ENCODE data around the gene PHC3.

PHC3 gene

DNA sequence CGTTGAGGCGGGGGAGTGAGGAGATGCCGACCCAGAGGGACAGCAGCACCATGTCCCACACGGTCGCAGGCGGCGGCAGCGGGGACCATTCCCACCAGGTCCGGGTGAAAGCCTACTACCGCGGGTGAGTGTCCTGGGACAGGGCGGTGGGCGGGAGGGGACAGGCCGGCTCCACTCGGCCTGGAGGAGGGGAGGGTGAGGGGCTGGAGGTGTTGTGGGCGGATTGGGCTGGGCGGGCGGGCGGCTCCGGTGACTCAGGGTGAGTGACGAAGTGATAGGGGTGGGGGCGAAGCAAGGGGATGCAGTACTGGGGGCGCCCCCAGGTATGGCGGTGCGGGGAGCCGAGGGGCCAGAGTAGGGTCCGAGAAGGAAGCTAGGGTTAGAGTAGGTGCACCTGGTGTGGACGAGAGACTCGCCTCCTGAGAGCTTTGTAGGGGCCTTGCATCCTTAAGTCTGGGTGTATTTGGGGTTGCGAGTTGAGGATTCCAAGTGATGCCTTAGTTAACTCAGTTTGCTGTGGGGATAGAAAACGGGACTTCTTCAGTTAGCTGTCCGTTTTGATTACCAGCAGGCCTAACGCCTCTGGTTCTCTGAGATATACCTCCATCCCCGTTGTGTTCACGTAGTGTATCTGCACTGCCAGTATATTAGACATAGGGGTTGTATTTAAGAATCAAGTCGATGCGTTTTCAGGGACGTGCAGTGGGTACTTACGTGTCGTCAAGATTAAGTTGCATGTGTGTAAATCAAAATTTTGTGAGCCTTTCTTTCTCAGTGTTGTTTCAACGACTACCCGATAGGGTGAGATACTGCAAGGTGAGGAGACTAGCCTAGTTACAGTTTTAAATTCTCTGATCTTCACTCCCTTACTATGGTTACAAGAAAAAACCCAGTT lies 41.4 kb upstream of the PHC3 start:
- POLR2A ChIA-PET = interaction anchor here (0.7 to 1.4 kb wide), 3 partner anchors 11 to 42 kb away, joined by 3 to 7 read pairs (median 6); partner anchors contain the start of gene PHC3
- TF ChIP-seq ZNF384 (IDR thresholded peaks at IDR 0.05) (no peak), ELF4 (IDR thresholded peaks at IDR 0.05) (no peak), FOXM1 (IDR thresholded peaks at IDR 0.05; ENCODE audit: borderline replicate concordance) (no peak), FOXK2 (IDR thresholded peaks at IDR 0.05) (no peak), SUZ12 (IDR thresholded peaks at IDR 0.05) (no peak), LEF1 (IDR thresholded peaks at IDR 0.05; ENCODE audit: borderline replicate concordance) (no peak)
- TF ChIP-seq, protein P1, sequence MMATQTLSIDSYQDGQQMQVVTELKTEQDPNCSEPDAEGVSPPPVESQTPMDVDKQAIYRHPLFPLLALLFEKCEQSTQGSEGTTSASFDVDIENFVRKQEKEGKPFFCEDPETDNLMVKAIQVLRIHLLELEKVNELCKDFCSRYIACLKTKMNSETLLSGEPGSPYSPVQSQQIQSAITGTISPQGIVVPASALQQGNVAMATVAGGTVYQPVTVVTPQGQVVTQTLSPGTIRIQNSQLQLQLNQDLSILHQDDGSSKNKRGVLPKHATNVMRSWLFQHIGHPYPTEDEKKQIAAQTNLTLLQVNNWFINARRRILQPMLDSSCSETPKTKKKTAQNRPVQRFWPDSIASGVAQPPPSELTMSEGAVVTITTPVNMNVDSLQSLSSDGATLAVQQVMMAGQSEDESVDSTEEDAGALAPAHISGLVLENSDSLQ (IDR thresholded peaks at IDR 0.05) = peak; percentile 51
- DNase-seq (ENCODE audit: extremely low spot score) = peak; percentile 34
- CTCF ChIA-PET = interaction anchor here (0.5 to 0.8 kb wide), 3 partner anchors 34 to 1040 kb away, joined by 3 to 6 read pairs (median 3); no protein-coding TSS in a partner anchor

DNA sequence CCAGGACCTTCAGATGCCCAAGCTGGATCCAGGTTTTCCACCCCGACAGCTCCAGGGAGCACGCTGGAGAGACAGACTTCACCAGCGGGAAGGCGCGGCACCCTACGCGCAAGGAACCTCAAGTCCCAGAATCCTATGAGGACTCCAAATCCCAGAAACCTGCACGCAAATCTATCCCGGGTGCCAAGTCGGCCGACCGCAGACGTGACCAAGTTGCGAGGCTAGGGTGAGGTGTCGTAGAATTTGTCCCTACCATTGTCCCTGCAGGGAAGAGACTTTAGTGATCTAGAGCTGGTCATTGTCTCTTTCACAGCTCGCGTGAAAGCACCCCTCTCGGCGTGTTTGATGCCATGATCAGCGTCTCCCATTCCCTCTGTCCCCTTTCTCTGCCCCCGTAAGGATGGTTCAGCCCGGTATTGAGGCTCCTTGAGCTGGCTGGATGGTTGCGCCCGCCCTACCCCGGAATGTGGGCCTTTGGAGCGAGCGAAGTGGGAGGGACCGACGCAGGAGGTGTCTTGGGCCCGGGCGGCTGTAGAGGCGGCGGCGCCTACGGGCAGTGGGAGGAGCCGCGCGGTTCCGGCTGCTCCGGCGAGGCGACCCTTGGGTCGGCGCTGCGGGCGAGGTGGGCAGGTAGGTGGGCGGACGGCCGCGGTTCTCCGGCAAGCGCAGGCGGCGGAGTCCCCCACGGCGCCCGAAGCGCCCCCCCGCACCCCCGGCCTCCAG lies 40.6 kb upstream of the PHC3 start, which contains the start of gene PRKCI:
TSS of gene PRKCI (plus strand) at position 501 of the 723 bp plus-strand sequence. CDS start 246 bp downstream, outside the sequence.
- DNase-seq (ENCODE audit: extremely low spot score) = peak; percentile 92
- ChIA-PET CTCF (interaction anchor here (0.5 to 0.6 kb wide), 2 partner anchors 392 to 1040 kb away, joined by 3 to 6 read pairs; no protein-coding TSS in a partner anchor), POLR2A (interaction anchor here (0.7 to 1.4 kb wide), 3 partner anchors 11 to 1569 kb away, joined by 3 to 7 read pairs (median 6); partner anchors contain the start of gene PHC3)
- TF ChIP-seq ARNT (IDR thresholded peaks at IDR 0.05) (no peak), BHLHE40 (IDR thresholded peaks at IDR 0.05; ENCODE audit: borderline replicate concordance) (peak; percentile 98), LEF1 (IDR thresholded peaks at IDR 0.05; ENCODE audit: borderline replicate concordance) (no peak), FOXM1 (IDR thresholded peaks at IDR 0.05; ENCODE audit: borderline replicate concordance) (peak; percentile 72; the same call in 1 of the 2 replicates), HDGF (IDR thresholded peaks at IDR 0.05; ENCODE audit: borderline replicate concordance) (no peak), SUZ12 (IDR thresholded peaks at IDR 0.05) (no peak), ELF4 (IDR thresholded peaks at IDR 0.05) (peak; percentile 48; the same call in 1 of the 2 replicates)

DNA sequence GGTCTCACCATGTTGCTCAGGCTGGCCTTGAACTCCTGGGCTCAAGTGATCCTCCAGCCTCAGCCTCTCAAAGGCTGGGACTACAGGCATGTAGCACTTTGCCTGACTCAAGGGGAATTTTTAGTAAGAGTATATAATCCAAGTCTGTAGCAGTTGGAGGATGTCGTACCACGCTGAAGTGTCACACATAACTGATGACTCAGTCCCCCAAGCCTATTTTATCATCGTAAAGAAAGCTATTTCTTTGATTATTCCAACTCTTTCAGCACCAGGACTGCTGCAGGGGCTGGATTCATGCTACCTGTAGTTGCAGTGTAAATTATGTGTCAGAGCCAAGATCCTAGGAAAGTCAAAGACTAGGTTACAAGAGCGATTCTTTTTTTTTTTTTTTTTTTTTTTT lies 39.3 kb upstream of the PHC3 start:
- POLR2A ChIA-PET = no interaction called here
- no peak for TF ChIP-seq L3MBTL2 (conservative IDR thresholded peaks at IDR 0.05)
- TF ChIP-seq LEF1 (IDR thresholded peaks at IDR 0.05; ENCODE audit: borderline replicate concordance) = no peak
- TF ChIP-seq ARNT (IDR thresholded peaks at IDR 0.05) = no peak
- TF ChIP-seq FOXK2 (IDR thresholded peaks at IDR 0.05) = no peak
- no peak for TF ChIP-seq ZNF384 (IDR thresholded peaks at IDR 0.05)
- no peak for TF ChIP-seq SP1 (IDR thresholded peaks at IDR 0.05)
- TF ChIP-seq BHLHE40 (IDR thresholded peaks at IDR 0.05; ENCODE audit: borderline replicate concordance) = no peak
- no peak for TF ChIP-seq HDGF (IDR thresholded peaks at IDR 0.05; ENCODE audit: borderline replicate concordance)

DNA sequence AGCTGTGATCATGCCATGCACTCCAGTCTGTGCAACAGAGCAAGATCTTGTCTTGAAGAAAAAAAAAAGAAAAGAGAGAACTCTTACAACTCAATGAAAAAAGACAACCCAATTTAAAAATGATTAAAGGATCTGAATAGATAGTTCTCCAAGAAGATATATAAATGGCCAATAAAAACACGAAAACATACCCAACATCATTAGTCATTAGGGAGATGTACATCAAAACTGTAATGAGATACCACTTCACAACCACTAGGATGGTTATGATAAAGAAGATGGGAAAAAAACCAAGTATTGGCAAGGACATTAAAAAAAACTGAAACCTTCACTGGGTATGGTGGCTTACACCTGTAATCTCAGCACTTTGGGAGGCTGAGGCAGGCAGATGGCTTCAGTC lies 38.3 kb upstream of the PHC3 start:
- CTCF ChIA-PET = interaction anchor here (0.6 kb wide), 1 partner anchor 40 kb away, joined by 5 read pairs; no protein-coding TSS in a partner anchor
- TF ChIP-seq CTBP1 (IDR thresholded peaks at IDR 0.05; ENCODE audit: borderline replicate concordance) = no peak
- no peak for TF ChIP-seq ARNT (IDR thresholded peaks at IDR 0.05)
- TF ChIP-seq, protein P1 (IDR thresholded peaks at IDR 0.05) = no peak
- TF ChIP-seq ZNF384 (IDR thresholded peaks at IDR 0.05) = no peak
- no peak for TF ChIP-seq FOXK2 (IDR thresholded peaks at IDR 0.05)
- no peak for TF ChIP-seq FOXA1 (IDR thresholded peaks at IDR 0.05)
- TF ChIP-seq HDGF (IDR thresholded peaks at IDR 0.05; ENCODE audit: borderline replicate concordance) = no peak
- no peak for TF ChIP-seq LEF1 (IDR thresholded peaks at IDR 0.05; ENCODE audit: borderline replicate concordance)
- no peak for TF ChIP-seq L3MBTL2 (conservative IDR thresholded peaks at IDR 0.05)
- TF ChIP-seq BHLHE40 (IDR thresholded peaks at IDR 0.05; ENCODE audit: borderline replicate concordance) = no peak
- POLR2A ChIA-PET = no interaction called here
- DNase-seq (ENCODE audit: extremely low spot score) = no peak

More for the DNA sequence above, 39.3 kb upstream of the PHC3 start:
- CTCF ChIA-PET = no interaction called here
- DNase-seq (ENCODE audit: extremely low spot score) = no peak

DNA sequence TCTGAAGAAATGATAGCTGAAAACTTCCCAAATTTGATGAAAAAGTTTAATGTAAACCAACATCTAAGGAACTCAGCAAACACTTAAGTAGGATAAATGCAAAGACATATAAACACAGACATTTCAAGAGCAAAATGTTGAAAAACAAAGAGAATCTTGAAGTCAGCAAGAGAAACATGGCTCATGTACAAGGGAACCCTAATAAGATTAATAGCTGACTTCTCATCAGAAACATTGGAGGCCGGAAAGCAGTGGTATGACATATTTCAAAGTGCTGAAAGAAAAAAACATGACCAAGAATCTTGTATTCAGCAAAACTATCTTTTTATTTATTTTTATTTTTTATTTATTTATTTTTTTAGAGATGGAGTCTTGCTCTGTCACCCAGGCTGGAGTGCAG lies 30.1 kb upstream of the PHC3 start:
- TF ChIP-seq ZNF384 (IDR thresholded peaks at IDR 0.05) (no peak), ELF4 (IDR thresholded peaks at IDR 0.05) (no peak), NFRKB (IDR thresholded peaks at IDR 0.05) (no peak), FOXA1 (IDR thresholded peaks at IDR 0.05) (no peak), SUZ12 (IDR thresholded peaks at IDR 0.05) (no peak), TARDBP (IDR thresholded peaks at IDR 0.05) (no peak), CTBP1 (IDR thresholded peaks at IDR 0.05; ENCODE audit: borderline replicate concordance) (no peak), ARNT (IDR thresholded peaks at IDR 0.05) (no peak), LEF1 (IDR thresholded peaks at IDR 0.05; ENCODE audit: borderline replicate concordance) (no peak), FOXK2 (IDR thresholded peaks at IDR 0.05) (no peak), FOXM1 (IDR thresholded peaks at IDR 0.05; ENCODE audit: borderline replicate concordance) (no peak)
- TF ChIP-seq, protein P1 (IDR thresholded peaks at IDR 0.05) = no peak
- ChIA-PET POLR2A (no interaction called here), CTCF (no interaction called here)
- DNase-seq (ENCODE audit: extremely low spot score) = no peak
